Measurements from ENCODE around the gene CCSER2. TPM values are rescaled to one million over a fixed set of nuclear protein-coding genes. Genes with fewer than 3 reads are reported as not detected.

The CCSER2 gene
- total RNA-seq, 1 donor from 2014 or later: 49.6 TPM

GRCh38 chr10:84329986-84330651 is 1.7 kb downstream of the CCSER2 start:
- Mint-ChIP-seq H3K4me1 (ENCODE audit: low read depth) (peaks cover 35% of the 10 kb centered on the region), H3K36me3 (ENCODE audit: insufficient read depth) (no peaks in the 10 kb centered on the region), H3K4me3 (ENCODE audit: low read depth) (peak overlapping the region; percentile 91), H3K9me3 (ENCODE audit: low read depth) (no peaks in the 10 kb centered on the region), H3K27ac (peak overlapping the region; percentile 97), H3K27me3 (no peaks in the 10 kb centered on the region)
- no peak for DNase-seq (ENCODE audit: low spot score, unreplicated experiment)
- TF ChIP-seq CTCF (IDR thresholded peaks at IDR 0.05; ENCODE audit: unreplicated experiment): no peak

- no peak for DNase-seq (ENCODE audit: low spot score, unreplicated experiment)
- Mint-ChIP-seq H3K9me3 (ENCODE audit: low read depth) (no peaks in the 10 kb centered on the region), H3K4me3 (ENCODE audit: low read depth) (peak overlapping the region; percentile 52), H3K27ac (no peak overlapping the region), H3K36me3 (ENCODE audit: insufficient read depth) (no peaks in the 10 kb centered on the region), H3K4me1 (ENCODE audit: low read depth) (peaks cover 35% of the 10 kb centered on the region), H3K27me3 (no peaks in the 10 kb centered on the region)
- TF ChIP-seq CTCF (IDR thresholded peaks at IDR 0.05; ENCODE audit: unreplicated experiment): no peak
Measured at GRCh38 chr10:84331091-84331490, 2.7 kb downstream of the CCSER2 start.

- no peak for DNase-seq (ENCODE audit: low spot score, unreplicated experiment)
Measured at GRCh38 chr10:84333864-84334451, 5.6 kb downstream of the CCSER2 start.

GRCh38 chr10:84334811-84335210 is 6.4 kb downstream of the CCSER2 start:
- Mint-ChIP-seq H3K36me3 (ENCODE audit: insufficient read depth) (no peaks in the 10 kb centered on the region), H3K9me3 (ENCODE audit: low read depth) (no peaks in the 10 kb centered on the region), H3K27me3 (no peaks in the 10 kb centered on the region), H3K4me3 (ENCODE audit: low read depth) (no peak overlapping the region), H3K27ac (peak overlapping the region; percentile 80), H3K4me1 (ENCODE audit: low read depth) (peaks cover 27% of the 10 kb centered on the region)
- DNase-seq (ENCODE audit: low spot score, unreplicated experiment): no peak
- no peak for TF ChIP-seq CTCF (IDR thresholded peaks at IDR 0.05; ENCODE audit: unreplicated experiment)

More at GRCh38 chr10:84333864-84334451, 5.6 kb downstream of the CCSER2 start:
- H3K27me3 Mint-ChIP-seq: no peaks in the 10 kb centered on the region
- no peak for TF ChIP-seq CTCF (IDR thresholded peaks at IDR 0.05; ENCODE audit: unreplicated experiment)
- H3K4me1 Mint-ChIP-seq (ENCODE audit: low read depth): peaks cover 32% of the 10 kb centered on the region
- no peak overlapping the region for H3K27ac Mint-ChIP-seq
- no peaks in the 10 kb centered on the region for H3K9me3 Mint-ChIP-seq (ENCODE audit: low read depth)
- no peak overlapping the region for H3K4me3 Mint-ChIP-seq (ENCODE audit: low read depth)
- H3K36me3 Mint-ChIP-seq (ENCODE audit: insufficient read depth): no peaks in the 10 kb centered on the region

GRCh38 chr10:84335516-84335915 is 7.1 kb downstream of the CCSER2 start:
- no peak overlapping the region for H3K27ac Mint-ChIP-seq
- H3K36me3 Mint-ChIP-seq (ENCODE audit: insufficient read depth): peaks cover under 1% of the 10 kb centered on the region
- H3K4me3 Mint-ChIP-seq (ENCODE audit: low read depth): no peak overlapping the region
- peaks cover 23% of the 10 kb centered on the region for H3K4me1 Mint-ChIP-seq (ENCODE audit: low read depth)
- H3K9me3 Mint-ChIP-seq (ENCODE audit: low read depth): no peaks in the 10 kb centered on the region
- DNase-seq (ENCODE audit: low spot score, unreplicated experiment): no peak
- no peaks in the 10 kb centered on the region for H3K27me3 Mint-ChIP-seq
- TF ChIP-seq CTCF (IDR thresholded peaks at IDR 0.05; ENCODE audit: unreplicated experiment): no peak
